Panc1 (cell line): ENCODE measurements around the gene CDC23. TPM values are rescaled to one million over a fixed set of nuclear protein-coding genes. Genes with fewer than 3 reads are reported as not detected.

Source experiments
- ATAC-seq: fragments of 200-7000 bp; cut with Tn5 transposase; 2 replicates; pipeline ENCODE4 v1.9.1; 2020; ENCODE audit warnings: mild to moderate bottlenecking, moderate library complexity
- BruUV-seq: library from RNA; stranded (reverse); fragments of 400-500 nt; replicated peaks from 2 replicates; lab custom pipeline; 2021; lab: Mats Ljungman, UMichigan
- CTCF ChIA-PET: fragments of 300-600 bp; sonication (Branson Sonifier 250); formaldehyde crosslinking; loops from one replicate; lab custom pipeline; 2022; ENCODE audit warnings: antibody characterized with exemption; lab: Charles Lee
- POLR2A ChIA-PET: fragments of 300-600 bp; sonication (Branson Sonifier 250); formaldehyde crosslinking; loops from one replicate; lab custom pipeline; 2022; ENCODE audit warnings: antibody characterized with exemption; lab: Charles Lee
- DNase-seq: peaks from one replicate; pipeline ENCODE4 v3.0.0-alpha.2; 2010; ENCODE audit warnings: low read depth, low spot score
- H3K27ac ChIP-seq: 2 replicates; pipeline ENCODE4 v1.5.1; 2011; ENCODE audit warnings: mild to moderate bottlenecking, low read length, inconsistent platforms
- H3K27me3 ChIP-seq: fragments of 200-500 bp; sonication (Bioruptor generic); 2 replicates; pipeline ENCODE4 v1.6.0; 2014; ENCODE audit warnings: low read length, inconsistent platforms; ENCODE audit not compliant: control insufficient read depth, insufficient read depth
- H3K36me3 ChIP-seq: fragments of 200-500 bp; sonication (Bioruptor generic); 2 replicates; pipeline ENCODE4 v1.5.1; 2014; ENCODE audit warnings: inconsistent platforms, mild to moderate bottlenecking, low read length, moderate library complexity; ENCODE audit not compliant: control insufficient read depth, insufficient read depth
- H3K4me1 ChIP-seq: 2 replicates; pipeline ENCODE4 v1.5.1; 2011; ENCODE audit warnings: inconsistent platforms, mild to moderate bottlenecking, low read length, moderate library complexity; ENCODE audit not compliant: control insufficient read depth, insufficient read depth
- H3K4me3 ChIP-seq, 2 experiments: 2 replicates each; pipeline ENCODE4 v1.5.1; 2011 to 2012; ENCODE audit warnings: low read depth in 2 of 2, low read length in 2 of 2, mild to moderate bottlenecking in 2 of 2, inconsistent platforms in 1 of 2, moderate library complexity in 1 of 2
- H3K9me3 ChIP-seq: fragments of 200-500 bp; sonication (Bioruptor generic); 2 replicates; pipeline ENCODE4 v1.5.1; 2014; ENCODE audit warnings: low read depth, mild to moderate bottlenecking, inconsistent platforms, low read length, moderate library complexity; ENCODE audit not compliant: control insufficient read depth, insufficient read depth
- CTCF ChIP-seq: fragments of 450-650 bp; IDR thresholded peaks from 2 replicates; pipeline ENCODE4 v1.5.1; 2017; ENCODE audit warnings: mild to moderate bottlenecking
- POLR2AphosphoS5 ChIP-seq: IDR thresholded peaks from 2 replicates; pipeline ENCODE4 v1.6.1; 2012; ENCODE audit warnings: mild to moderate bottlenecking, low read depth, low read length, moderate library complexity
- REST ChIP-seq, 2 experiments: IDR thresholded peaks; 2 replicates each; pipeline ENCODE4 v1.6.1; 2011 to 2012; ENCODE audit warnings: low read depth in 2 of 2, control low read depth in 1 of 2, low read length in 1 of 2, mild to moderate bottlenecking in 1 of 2, moderate library complexity in 1 of 2; ENCODE audit not compliant: insufficient read depth in 1 of 2
- SIN3A ChIP-seq: IDR thresholded peaks from 2 replicates; pipeline ENCODE4 v1.6.1; 2012; ENCODE audit warnings: low read depth, mild to moderate bottlenecking, low read length, moderate library complexity, borderline replicate concordance; ENCODE audit not compliant: insufficient read depth
- TCF7L2 ChIP-seq: IDR thresholded peaks from 2 replicates; pipeline ENCODE4 v1.6.1; 2011; ENCODE audit warnings: mild to moderate bottlenecking, low read depth, low read length, inconsistent platforms
- in situ Hi-C: cut with HindIII; loops from 2 replicates; pipeline ENCODE4 v1.10.0; 2016; ENCODE audit warnings: low sequenced_read_pairs, low pct_unique_long_range_greater_than_20kb
- intact Hi-C: fragments of 100-400 bp; cut with micrococcal nuclease; formaldehyde crosslinking; loops from one replicate; pipeline ENCODE4 v1.10.0; 2022; ENCODE audit not compliant: unreplicated experiment
- total RNA-seq: library from RNA; stranded (reverse); gene quantifications from one replicate; pipeline ENCODE4 v1.2.1, GENCODE V29; 2021; ENCODE audit not compliant: unreplicated experiment

The CDC23 gene
- total RNA-seq, 1 experiment from 2014 or later, result 44.7 TPM

- Histone ChIP-seq H3K9me3 (no peaks in the 10 kb centered on the region), H3K4me1 (no peaks in the 10 kb centered on the region), H3K27ac (no peak overlapping the region), H3K4me3 (no peak overlapping the region), H3K27me3 (no peaks in the 10 kb centered on the region), H3K36me3 (peaks cover 47% of the 10 kb centered on the region)
- ATAC-seq (no peak), DNase-seq (no peak)
- POLR2A ChIA-PET, result no interaction called here
- CTCF ChIA-PET, result no interaction called here
- intact Hi-C loops, result no loop called here
- TF ChIP-seq REST (IDR thresholded peaks at IDR 0.05; ENCODE audit: insufficient read depth in 1 of 2, low read depth in 2 of 2, low read length in 1 of 2) (no peak), POLR2AphosphoS5 (no peak), TCF7L2 (no peak), SIN3A (no peak), CTCF (no peak)
- in situ Hi-C loops, result no loop called here
- no TSS peak for BruUV-seq
These were observed 52.4 kb downstream of the CDC23 start for GRCh38 chr5:138160706-138161105.

DNA sequence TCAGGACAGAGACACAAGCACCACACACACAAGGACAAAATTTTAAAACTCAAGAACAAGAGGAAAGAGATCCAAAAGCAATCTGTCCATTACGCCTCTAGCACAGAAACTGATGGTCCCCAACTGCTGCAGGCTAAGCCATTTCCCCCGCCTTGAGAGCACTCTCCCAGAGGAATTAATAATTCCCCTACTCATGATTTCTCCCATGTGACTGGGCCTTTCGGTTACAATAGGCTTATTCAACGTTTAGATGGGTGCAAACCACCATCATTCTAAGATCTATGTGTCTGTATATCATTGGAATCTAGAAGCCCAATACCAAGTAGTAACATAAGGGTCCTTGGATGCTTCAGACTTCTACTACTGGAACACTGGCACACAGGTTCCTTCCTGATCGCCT, 53.5 kb downstream of the CDC23 start:
- in situ Hi-C loops, result no loop called here
- ATAC-seq, result no peak
- peaks cover 43% of the 10 kb centered on the region for H3K36me3 ChIP-seq
- H3K4me3 ChIP-seq, result no peak overlapping the region
- ChIA-PET CTCF (no interaction called here), POLR2A (no interaction called here)
- no peaks in the 10 kb centered on the region for H3K4me1 ChIP-seq
- intact Hi-C loops, result no loop called here
- DNase-seq, result no peak
- no peaks in the 10 kb centered on the region for H3K27me3 ChIP-seq
- no TSS peak for BruUV-seq
- H3K27ac ChIP-seq, result no peak overlapping the region
- H3K9me3 ChIP-seq, result no peaks in the 10 kb centered on the region
- no peak for TF ChIP-seq SIN3A
- no peak for TF ChIP-seq REST (IDR thresholded peaks at IDR 0.05; ENCODE audit: insufficient read depth in 1 of 2, low read depth in 2 of 2, low read length in 1 of 2)
- no peak for TF ChIP-seq CTCF
- TF ChIP-seq POLR2AphosphoS5, result no peak
- no peak for TF ChIP-seq TCF7L2
